A673 (cell line): ENCODE data around the gene NOTCH3. TPM values are rescaled to one million over a fixed set of nuclear protein-coding genes. Genes with fewer than 3 reads are reported as not detected.

ENCODE experiments used
- BruUV-seq: library from RNA; stranded (reverse); fragments of 400-500 nt; replicated peaks from 2 replicates; lab custom pipeline; 2021; lab: Mats Ljungman, UMichigan
- CTCF ChIA-PET: fragments of 300-600 bp; sonication (Branson Sonifier 250); formaldehyde crosslinking; loops from one replicate; lab custom pipeline; 2022; ENCODE audit warnings: antibody characterized with exemption; lab: Charles Lee
- POLR2A ChIA-PET: fragments of 300-600 bp; sonication (Branson Sonifier 250); formaldehyde crosslinking; loops from one replicate; lab custom pipeline; 2022; ENCODE audit warnings: antibody characterized with exemption; ENCODE audit not compliant: low non-redundant PET; lab: Charles Lee
- DNase-seq: peaks from one replicate; pipeline ENCODE4 v3.0.0-alpha.2; 2015; ENCODE audit warnings: low spot score
- H3K27ac ChIP-seq: fragments of 200-600 bp; sonication (generic); 2 replicates; pipeline ENCODE4 v1.5.1; 2016; ENCODE audit warnings: mixed run types, low read depth, mild to moderate bottlenecking, mixed read lengths, antibody characterized with exemption, low read length; ENCODE audit not compliant: poor library complexity, severe bottlenecking
- H3K27me3 ChIP-seq: fragments of 200-600 bp; sonication (generic); replicated peaks from 2 replicates; pipeline ENCODE4 v1.6.1; 2017; ENCODE audit warnings: mixed run types, low read depth, mild to moderate bottlenecking, mixed read lengths, antibody characterized with exemption, low read length; ENCODE audit not compliant: insufficient read depth, poor library complexity
- H3K36me3 ChIP-seq: fragments of 200-600 bp; sonication (generic); 2 replicates; pipeline ENCODE4 v1.6.1; 2016; ENCODE audit warnings: mixed run types, mild to moderate bottlenecking, mixed read lengths, antibody characterized with exemption, low read length; ENCODE audit not compliant: insufficient read depth, poor library complexity, severe bottlenecking
- H3K4me1 ChIP-seq: fragments of 200-600 bp; sonication (generic); 2 replicates; pipeline ENCODE4 v1.6.1; 2017; ENCODE audit warnings: mixed run types, mild to moderate bottlenecking, mixed read lengths, antibody characterized with exemption, low read length; ENCODE audit not compliant: insufficient read depth, poor library complexity, severe bottlenecking
- H3K4me3 ChIP-seq: fragments of 200-600 bp; sonication (generic); 2 replicates; pipeline ENCODE4 v1.5.1; 2016; ENCODE audit warnings: low read depth, mixed run types, mild to moderate bottlenecking, mixed read lengths, low read length; ENCODE audit not compliant: poor library complexity, severe bottlenecking
- H3K9me3 ChIP-seq: fragments of 200-600 bp; sonication (generic); 2 replicates; pipeline ENCODE4 v1.6.1; 2016; ENCODE audit warnings: mixed run types, low read depth, mild to moderate bottlenecking, mixed read lengths, antibody characterized with exemption, low read length; ENCODE audit not compliant: poor library complexity, severe bottlenecking
- EZH2 ChIP-seq: fragments of 200-600 bp; sonication (generic); IDR thresholded peaks from 2 replicates; pipeline ENCODE4 v1.6.1; 2017; ENCODE audit warnings: borderline replicate concordance, low read depth, mild to moderate bottlenecking, mixed read lengths, antibody characterized with exemption, low read length; ENCODE audit not compliant: poor library complexity, severe bottlenecking
- intact Hi-C: fragments of 100-400 bp; cut with micrococcal nuclease; formaldehyde crosslinking; loops from one replicate; pipeline ENCODE4 v1.10.0; 2022; ENCODE audit not compliant: unreplicated experiment
- total RNA-seq: library from RNA; stranded (reverse); gene quantifications from 2 replicates; pipeline ENCODE4 v1.2.3, GENCODE V29; 2021
- TF ChIP-seq, protein P1 (sequence below): fragments of 300-800, 200-600 bp; sonication (generic); conservative IDR thresholded peaks from 2 replicates; pipeline ENCODE4 v1.5.1; 2017; ENCODE audit warnings: low read depth, mild to moderate bottlenecking, antibody characterized with exemption, low read length, moderate library complexity, mixed read lengths

The NOTCH3 gene
- total RNA-seq, 1 experiment from 2014 or later, result 19.7 TPM

DNA sequence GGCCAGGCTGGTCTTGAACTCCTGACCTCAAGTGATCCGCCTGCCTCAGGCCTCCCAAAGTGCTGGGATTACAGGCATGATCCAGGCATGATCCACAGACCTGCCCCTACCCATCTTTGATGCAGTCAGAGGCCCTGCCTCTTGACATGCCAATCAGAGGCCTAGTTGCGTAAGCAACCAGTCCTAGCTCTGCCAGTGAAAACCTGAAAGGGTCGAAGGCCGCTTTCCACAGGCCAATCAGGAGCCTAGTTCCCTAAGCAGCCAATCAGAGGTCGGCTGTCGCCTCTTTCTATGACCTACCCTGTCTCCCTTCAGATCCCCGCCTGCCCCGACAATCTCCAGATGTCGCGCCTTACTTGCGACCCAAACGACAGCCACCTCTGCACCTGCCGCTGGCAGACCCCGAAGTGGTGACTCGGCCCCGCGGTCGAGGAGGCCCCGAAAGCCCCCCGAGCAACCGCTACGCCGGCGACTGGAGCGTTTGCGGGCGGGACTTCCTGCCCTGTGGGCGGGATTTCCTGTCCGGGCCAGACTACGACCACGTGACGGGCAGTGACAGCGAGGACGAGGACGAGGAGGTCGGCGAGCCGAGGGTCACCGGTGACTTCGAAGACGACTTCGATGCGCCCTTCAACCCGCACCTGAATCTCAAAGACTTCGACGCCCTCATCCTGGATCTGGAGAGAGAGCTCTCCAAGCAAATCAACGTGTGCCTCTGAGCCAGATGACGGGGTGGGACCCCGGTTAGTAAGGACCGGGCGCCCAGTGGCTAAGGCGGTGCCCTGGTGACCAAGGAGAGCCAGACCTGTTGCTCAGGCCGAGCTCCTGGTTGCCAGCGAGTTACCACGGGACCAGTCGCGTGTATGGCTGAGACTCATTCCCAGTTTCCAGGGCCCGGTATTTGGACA is 87.3 kb downstream of the NOTCH3 start:
- TF ChIP-seq EZH2, result no peak
- TF ChIP-seq, protein P1, sequence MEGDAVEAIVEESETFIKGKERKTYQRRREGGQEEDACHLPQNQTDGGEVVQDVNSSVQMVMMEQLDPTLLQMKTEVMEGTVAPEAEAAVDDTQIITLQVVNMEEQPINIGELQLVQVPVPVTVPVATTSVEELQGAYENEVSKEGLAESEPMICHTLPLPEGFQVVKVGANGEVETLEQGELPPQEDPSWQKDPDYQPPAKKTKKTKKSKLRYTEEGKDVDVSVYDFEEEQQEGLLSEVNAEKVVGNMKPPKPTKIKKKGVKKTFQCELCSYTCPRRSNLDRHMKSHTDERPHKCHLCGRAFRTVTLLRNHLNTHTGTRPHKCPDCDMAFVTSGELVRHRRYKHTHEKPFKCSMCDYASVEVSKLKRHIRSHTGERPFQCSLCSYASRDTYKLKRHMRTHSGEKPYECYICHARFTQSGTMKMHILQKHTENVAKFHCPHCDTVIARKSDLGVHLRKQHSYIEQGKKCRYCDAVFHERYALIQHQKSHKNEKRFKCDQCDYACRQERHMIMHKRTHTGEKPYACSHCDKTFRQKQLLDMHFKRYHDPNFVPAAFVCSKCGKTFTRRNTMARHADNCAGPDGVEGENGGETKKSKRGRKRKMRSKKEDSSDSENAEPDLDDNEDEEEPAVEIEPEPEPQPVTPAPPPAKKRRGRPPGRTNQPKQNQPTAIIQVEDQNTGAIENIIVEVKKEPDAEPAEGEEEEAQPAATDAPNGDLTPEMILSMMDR, result no peak
- Histone ChIP-seq H3K27ac (no peak overlapping the region), H3K4me3 (no peak overlapping the region), H3K9me3 (no peaks in the 10 kb centered on the region), H3K4me1 (peaks cover under 1% of the 10 kb centered on the region), H3K36me3 (peaks cover 78% of the 10 kb centered on the region), H3K27me3 (no peaks in the 10 kb centered on the region)
- BruUV-seq, result no TSS peak
- peak; percentile 27 for DNase-seq
- intact Hi-C loops, result no loop called here
- POLR2A ChIA-PET, result no interaction called here
- CTCF ChIA-PET, result interaction anchor here (1.1 kb wide), 1 partner anchor 442 kb away, joined by 3 read pairs; no protein-coding TSS in a partner anchor

DNA sequence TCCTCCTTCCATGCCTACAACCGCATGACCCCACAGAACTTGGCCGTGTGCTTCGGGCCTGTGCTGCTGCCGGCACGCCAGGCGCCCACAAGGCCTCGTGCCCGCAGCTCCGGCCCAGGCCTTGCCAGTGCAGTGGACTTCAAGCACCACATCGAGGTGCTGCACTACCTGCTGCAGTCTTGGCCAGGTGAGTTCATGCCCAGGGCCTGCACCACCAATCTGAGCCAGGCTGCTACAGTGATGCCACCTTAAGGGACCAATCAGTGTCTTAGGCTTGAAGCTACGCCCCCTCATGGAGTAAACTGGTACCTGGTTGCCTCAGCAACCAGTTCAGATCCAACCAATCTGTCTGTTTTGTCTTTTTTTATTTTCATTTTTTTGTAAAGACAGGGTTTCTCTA is 88.4 kb downstream of the NOTCH3 start:
- no peak for TF ChIP-seq EZH2
- TF ChIP-seq, protein P1, result peak; percentile 26; the same call in 1 of the 2 replicates
- H3K4me3 ChIP-seq, result no peak overlapping the region
- CTCF ChIA-PET, result interaction anchor here (0.5 kb wide), 1 partner anchor 20 kb away, joined by 6 read pairs; no protein-coding TSS in a partner anchor
- BruUV-seq, result no TSS peak
- H3K27me3 ChIP-seq, result no peaks in the 10 kb centered on the region
- intact Hi-C loops, result no loop called here
- POLR2A ChIA-PET, result no interaction called here
- H3K9me3 ChIP-seq, result no peaks in the 10 kb centered on the region
- H3K4me1 ChIP-seq, result peaks cover 8% of the 10 kb centered on the region
- peaks cover 68% of the 10 kb centered on the region for H3K36me3 ChIP-seq
- no peak overlapping the region for H3K27ac ChIP-seq
- no peak for DNase-seq

DNA sequence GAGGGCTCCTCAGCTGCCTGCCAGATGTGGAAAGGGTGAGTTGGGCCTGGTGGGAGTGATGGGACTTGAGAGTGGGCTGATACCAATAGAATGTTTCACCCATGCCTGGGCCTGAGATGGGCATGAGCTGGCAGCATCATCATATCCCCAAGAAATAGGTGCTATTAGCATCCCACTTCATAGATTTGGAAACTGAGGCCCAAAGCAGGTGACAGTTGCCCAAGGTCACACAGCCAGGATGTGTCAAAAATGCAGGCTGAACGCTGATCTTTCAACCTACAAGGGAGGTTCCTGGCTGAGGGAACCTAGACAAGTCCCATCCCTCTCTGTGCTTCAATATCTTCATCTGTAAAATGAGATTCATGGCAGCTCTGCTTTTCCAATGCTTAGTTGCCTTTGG is 89.0 kb downstream of the NOTCH3 start:
- BruUV-seq, result no TSS peak
- H3K36me3 ChIP-seq, result peaks cover 61% of the 10 kb centered on the region
- POLR2A ChIA-PET, result no interaction called here

More for the DNA sequence above, 89.0 kb downstream of the NOTCH3 start:
- no peak for TF ChIP-seq EZH2
- TF ChIP-seq, protein P1, result no peak
- Histone ChIP-seq H3K27ac (no peak overlapping the region), H3K27me3 (no peaks in the 10 kb centered on the region), H3K4me3 (no peak overlapping the region), H3K4me1 (peaks cover 8% of the 10 kb centered on the region), H3K9me3 (no peaks in the 10 kb centered on the region)
- intact Hi-C loops, result no loop called here
- DNase-seq, result no peak
- CTCF ChIA-PET, result no interaction called here
